NCI-H69 (cell line): Measurements from ENCODE around the gene TPGS1.
"Not testable (repeated sequence)": the region's sequence is repeated elsewhere in the genome, so short reads cannot be mapped to it uniquely, and the experiment has no call there.

Source experiments
- DNase-seq: peaks from one replicate; lab custom pipeline; 2025; lab: John Stamatoyannopoulos, UW

The TPGS1 gene

DNA sequence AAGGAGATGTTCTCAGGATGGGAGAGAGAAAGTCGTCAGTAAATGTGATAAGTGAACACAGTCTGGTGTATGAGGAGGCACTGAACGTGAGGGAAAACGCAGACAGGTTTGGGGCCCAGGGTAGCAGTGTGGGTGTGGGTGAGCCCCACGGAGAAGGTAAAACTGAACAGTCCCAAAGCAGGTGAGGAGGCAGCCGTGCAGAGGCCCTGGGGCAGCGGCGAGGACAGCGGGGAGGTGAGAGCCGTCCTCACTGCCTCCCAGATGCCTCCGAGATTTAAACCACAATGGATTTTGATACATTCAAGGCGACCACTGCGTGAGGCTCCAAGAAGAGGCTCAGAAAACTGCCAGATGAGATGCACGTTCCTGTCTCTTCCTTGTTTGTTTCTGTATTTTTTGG is 31.9 kb upstream of the TPGS1 start:
- no peak for DNase-seq

DNA sequence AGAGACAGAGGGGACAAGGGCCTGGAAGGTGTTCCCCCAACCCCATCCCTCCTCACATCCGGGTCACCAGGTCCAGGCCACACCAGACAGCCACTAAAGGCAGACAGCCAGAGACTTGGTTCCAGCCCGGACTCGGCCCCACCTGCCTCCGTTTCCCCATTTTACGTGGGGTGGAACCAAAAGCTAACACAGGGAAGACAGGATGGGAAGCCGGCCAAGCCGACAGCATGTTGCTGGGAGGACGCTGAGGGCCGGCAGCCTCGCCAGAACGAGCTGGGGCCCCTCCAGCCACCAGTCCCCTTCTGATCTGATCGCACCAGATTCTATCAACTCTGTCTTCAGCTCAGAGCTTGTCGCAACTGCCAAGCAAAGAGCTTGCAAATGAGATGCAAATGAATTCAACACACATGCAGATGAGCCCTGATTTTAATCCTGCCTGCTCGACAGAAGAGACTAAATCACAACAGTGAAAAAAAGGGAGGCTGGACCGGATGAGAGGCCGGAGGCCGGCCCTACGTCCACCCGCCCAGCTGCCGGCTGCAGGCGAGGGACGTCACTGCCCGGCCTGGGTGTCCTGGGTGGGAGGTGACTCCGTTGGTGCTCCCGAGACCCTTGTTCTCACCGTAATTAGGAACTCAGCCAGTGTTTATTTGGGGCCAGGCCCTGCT is 28.9 kb upstream of the TPGS1 start:
- DNase-seq, result no peak

DNA sequence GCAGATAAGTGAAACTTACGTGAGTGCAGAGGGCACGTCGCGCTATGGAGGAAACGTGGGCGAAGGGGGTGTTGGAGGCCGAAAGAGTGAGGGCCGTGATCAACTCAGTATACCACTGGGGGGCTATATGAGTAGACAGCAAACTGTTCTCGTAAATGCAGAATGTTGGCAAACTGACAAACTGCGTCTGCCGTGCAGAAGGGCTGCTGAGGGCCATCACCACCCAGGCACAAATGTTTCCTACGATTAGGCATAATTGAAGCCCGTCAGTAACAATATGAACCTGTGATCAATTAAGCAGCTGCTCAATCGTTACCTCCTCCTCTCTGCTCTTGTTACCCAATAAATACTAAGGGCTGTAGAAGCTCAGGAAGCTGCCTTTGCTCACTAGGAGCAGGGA is 28.3 kb upstream of the TPGS1 start:
- DNase-seq, result no peak

GRCh38 chr19:480016-480855 is 27.1 kb upstream of the TPGS1 start:
- DNase-seq, result peak; percentile 54

GRCh38 chr19:481100-481499 is 26.2 kb upstream of the TPGS1 start:
- not testable (repeated sequence) for DNase-seq

- DNase-seq, result no peak
These were observed 24.9 kb upstream of the TPGS1 start for GRCh38 chr19:482186-483041.

- DNase-seq, result peak; percentile 30
These were observed 23.8 kb upstream of the TPGS1 start for GRCh38 chr19:483332-484072.

GRCh38 chr19:484494-484893 is 22.8 kb upstream of the TPGS1 start:
- DNase-seq, result no peak

DNA sequence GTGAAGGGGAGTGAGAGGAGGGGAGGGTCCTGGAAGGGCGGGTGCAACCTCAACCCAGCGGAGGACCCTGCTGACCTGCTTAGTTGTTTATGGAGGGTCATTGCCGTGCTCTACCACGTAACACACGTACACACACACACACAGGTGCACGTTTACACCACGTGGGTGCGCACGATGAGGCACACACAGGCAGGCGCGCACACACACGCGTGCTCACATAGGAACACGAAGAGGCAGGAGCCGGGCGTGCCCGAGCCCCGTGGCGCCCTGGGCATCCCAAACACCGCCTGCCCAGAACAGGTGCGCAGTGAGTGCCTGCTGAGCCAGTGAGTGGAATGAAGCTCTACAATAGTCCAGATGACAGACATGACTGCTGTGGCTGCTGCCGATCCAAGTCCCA is 22.2 kb upstream of the TPGS1 start:
- peak; percentile 81 for DNase-seq

DNA sequence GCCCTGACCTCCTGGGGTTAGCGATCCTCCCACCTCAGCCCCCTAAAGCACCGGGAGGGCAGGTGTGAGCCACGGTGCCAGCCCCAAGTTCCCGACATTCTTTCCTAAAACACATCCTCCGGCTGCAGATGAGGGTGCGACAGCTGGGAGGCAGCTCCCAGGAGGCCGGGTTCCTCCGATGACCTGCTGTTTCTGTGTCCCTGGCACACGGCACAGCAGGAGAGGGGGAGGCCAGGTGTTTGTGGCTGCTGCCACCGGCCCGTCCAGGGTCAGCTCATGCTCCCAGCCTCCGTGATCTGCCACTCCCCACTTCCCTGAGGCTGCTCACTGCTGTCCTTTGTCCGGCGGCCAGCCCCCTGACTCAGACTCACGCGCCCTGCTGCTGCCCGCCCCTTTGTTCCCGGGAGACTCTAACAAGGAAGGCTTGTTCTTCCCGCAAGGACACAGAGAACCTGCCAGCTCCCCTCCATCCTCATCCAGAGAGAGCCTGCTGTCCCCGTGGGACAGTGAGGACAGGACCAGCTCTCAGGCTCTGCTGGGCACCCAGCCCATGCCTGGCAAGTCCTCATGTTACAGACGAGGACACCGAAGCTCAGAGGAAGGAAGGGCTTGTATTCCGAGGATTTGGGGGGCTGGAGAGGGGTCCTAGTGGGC is 21.6 kb upstream of the TPGS1 start:
- DNase-seq, result peak; percentile 89

- peak; percentile 98 for DNase-seq
These were observed 18.5 kb upstream of the TPGS1 start for GRCh38 chr19:488505-489417.

DNA sequence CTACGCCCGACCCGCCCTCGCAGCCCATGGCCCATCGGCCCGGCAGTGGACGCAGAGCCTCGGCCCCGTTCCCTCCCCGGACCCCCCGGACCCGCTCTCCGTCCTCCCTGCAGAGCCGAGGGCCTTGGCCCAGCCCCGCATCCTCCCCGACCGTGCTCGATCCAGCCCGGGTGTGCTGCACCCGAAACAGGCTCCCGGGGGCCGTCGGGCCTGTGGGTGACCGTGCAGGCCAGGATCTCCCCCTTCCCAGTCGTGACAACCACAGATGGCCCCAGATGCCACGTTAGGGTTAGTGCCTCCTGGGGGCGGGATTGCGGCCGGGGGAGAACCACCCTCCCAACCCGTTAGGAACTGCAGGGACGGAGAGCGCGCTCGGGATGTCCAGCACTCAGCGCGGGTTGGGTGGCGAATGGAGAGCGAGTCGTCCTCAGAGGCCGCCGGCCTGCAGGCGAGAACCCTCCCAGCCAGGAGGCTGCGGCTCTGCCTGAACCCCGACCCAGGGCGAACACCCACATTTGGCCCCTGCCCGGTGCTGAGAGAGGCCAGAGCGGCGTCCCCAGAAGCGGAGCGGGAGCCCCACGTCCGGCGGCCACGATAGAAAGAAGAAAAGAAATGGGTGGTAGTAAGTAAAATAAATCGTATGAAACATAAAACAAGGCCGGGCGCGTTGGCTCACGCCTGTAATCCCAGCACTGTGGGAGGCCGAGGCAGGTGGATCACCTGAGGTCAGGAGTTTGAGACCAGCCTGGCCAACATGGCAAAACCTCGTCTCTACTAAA is 17.7 kb upstream of the TPGS1 start:
- peak; percentile 48 for DNase-seq

- DNase-seq, result no peak
These were observed 16.1 kb upstream of the TPGS1 start for GRCh38 chr19:491146-491741.

- DNase-seq, result no peak
These were observed 15.2 kb upstream of the TPGS1 start for GRCh38 chr19:492091-492531.

- DNase-seq, result no peak
These were observed 13.7 kb upstream of the TPGS1 start for GRCh38 chr19:493391-494170.

GRCh38 chr19:494171-495080 is 12.9 kb upstream of the TPGS1 start:
- DNase-seq, result no peak

DNA sequence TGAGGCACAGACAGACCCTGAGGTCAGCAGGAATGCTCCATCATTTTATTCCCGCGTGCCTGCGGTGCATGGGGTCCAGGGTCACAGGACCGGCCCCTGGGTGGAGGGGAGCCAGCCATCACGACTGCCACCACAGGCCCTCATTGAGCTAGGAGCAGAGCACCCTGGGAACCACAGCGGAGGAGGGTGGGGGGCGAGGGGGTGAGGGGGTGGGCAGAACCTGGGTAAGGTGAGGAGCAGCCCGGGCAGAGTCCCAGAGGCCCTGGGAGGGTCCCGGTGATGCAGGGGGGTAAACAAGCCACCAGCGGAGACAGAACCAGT is 12.3 kb upstream of the TPGS1 start:
- DNase-seq, result no peak
